Chondrocyte (in vitro differentiated cells): ENCODE data around the gene DIP2C. TPM values are rescaled to one million over a fixed set of nuclear protein-coding genes. Genes with fewer than 3 reads are reported as not detected.

Source experiments
- DNase-seq: peaks from one replicate; pipeline ENCODE4 v3.0.0; 2021; ENCODE audit warnings: mixed read lengths, low spot score
- H3K27ac Mint-ChIP-seq: one replicate; pipeline ENCODE4 v1.8.0; 2021; ENCODE audit warnings: mild to moderate bottlenecking, moderate library complexity, mixed read lengths; ENCODE audit not compliant: unreplicated experiment
- H3K27me3 Mint-ChIP-seq: 2 replicates; pipeline ENCODE4 v1.8.0; 2021; ENCODE audit warnings: low read depth, mixed read lengths
- H3K36me3 Mint-ChIP-seq: 2 replicates; pipeline ENCODE4 v1.8.0; 2021; ENCODE audit warnings: low read depth, mixed read lengths
- H3K4me1 Mint-ChIP-seq: 2 replicates; pipeline ENCODE4 v1.8.0; 2021; ENCODE audit warnings: low read depth, mild to moderate bottlenecking, mixed read lengths
- H3K4me3 Mint-ChIP-seq: one replicate; pipeline ENCODE4 v1.8.0; 2021; ENCODE audit warnings: mild to moderate bottlenecking, moderate library complexity, mixed read lengths; ENCODE audit not compliant: unreplicated experiment
- H3K9me3 Mint-ChIP-seq: 2 replicates; pipeline ENCODE4 v1.8.0; 2021; ENCODE audit warnings: low read depth, mixed read lengths
- total RNA-seq: library from RNA; stranded (reverse); gene quantifications from 3 replicates; pipeline ENCODE4 v1.2.1, GENCODE V29; 2021
- TF ChIP-seq, protein P1 (sequence below): fragments of 200-600 bp; sonication (generic); IDR thresholded peaks from 2 replicates; pipeline ENCODE4 v1.5.0; 2021; ENCODE audit warnings: antibody characterized with exemption, mild to moderate bottlenecking, moderate library complexity

The DIP2C gene
- total RNA-seq, 1 donor from 2014 or later, result 47.9 TPM

DNA sequence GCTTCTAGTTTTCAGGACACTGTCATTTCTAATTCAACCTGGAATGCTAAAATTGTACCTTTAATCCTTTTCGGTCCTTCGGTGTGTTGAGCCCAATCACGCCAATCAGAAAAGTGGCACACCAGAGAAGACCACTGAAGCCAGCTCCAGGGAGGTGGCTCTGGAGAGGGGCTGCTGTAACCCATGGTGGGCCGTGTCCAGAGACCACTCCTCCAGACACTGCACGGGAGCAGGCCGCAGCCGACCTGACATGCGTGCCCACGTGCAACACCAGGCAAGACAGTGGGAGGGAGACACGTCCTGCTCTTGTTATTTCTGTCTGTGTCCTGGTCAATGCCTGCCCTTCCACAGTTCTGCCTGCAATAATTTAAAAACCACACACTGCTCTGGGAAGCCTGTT lies 308.1 kb downstream of the DIP2C start:
- Mint-ChIP-seq H3K9me3 (peaks cover 3% of the 10 kb centered on the region), H3K4me3 (no peak overlapping the region), H3K27ac (no peak overlapping the region), H3K4me1 (peaks cover 31% of the 10 kb centered on the region), H3K36me3 (peaks cover 43% of the 10 kb centered on the region), H3K27me3 (no peaks in the 10 kb centered on the region)
- TF ChIP-seq, protein P1, sequence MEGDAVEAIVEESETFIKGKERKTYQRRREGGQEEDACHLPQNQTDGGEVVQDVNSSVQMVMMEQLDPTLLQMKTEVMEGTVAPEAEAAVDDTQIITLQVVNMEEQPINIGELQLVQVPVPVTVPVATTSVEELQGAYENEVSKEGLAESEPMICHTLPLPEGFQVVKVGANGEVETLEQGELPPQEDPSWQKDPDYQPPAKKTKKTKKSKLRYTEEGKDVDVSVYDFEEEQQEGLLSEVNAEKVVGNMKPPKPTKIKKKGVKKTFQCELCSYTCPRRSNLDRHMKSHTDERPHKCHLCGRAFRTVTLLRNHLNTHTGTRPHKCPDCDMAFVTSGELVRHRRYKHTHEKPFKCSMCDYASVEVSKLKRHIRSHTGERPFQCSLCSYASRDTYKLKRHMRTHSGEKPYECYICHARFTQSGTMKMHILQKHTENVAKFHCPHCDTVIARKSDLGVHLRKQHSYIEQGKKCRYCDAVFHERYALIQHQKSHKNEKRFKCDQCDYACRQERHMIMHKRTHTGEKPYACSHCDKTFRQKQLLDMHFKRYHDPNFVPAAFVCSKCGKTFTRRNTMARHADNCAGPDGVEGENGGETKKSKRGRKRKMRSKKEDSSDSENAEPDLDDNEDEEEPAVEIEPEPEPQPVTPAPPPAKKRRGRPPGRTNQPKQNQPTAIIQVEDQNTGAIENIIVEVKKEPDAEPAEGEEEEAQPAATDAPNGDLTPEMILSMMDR, result no peak
- DNase-seq, result no peak

DNA sequence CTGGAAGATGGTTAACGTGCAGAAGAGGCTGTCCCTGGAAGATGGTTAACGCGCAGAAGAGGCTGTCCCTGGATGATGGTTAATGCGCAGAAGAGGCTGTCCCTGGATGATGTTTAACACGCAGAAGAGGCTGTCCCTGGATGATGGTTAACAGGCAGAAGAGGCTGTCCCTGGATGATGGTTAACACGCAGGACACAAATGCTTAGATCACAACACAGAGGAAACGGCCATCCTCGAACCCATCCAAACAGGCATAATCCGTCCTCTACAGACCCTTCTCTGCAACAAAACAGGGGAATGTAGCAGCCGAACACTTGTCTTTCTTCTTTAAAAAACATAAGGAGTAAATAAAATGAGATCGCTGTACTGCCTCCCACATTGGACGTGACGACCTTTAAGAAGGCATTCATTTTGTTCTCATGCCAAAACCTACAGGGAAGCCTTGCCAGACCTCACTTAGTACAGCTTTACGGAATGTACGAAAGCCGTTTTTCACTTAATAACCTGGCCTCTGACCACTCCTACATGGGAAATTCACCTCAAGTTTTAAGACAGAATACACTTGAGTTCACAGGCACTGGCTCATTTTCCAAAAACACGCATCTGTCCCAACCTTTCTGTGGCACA lies 309.0 kb downstream of the DIP2C start:
- peaks cover 8% of the 10 kb centered on the region for H3K9me3 Mint-ChIP-seq
- peaks cover 40% of the 10 kb centered on the region for H3K36me3 Mint-ChIP-seq
- H3K27ac Mint-ChIP-seq, result peak overlapping the region; percentile 51
- H3K27me3 Mint-ChIP-seq, result no peaks in the 10 kb centered on the region
- no peak overlapping the region for H3K4me3 Mint-ChIP-seq
- peaks cover 35% of the 10 kb centered on the region for H3K4me1 Mint-ChIP-seq
- DNase-seq, result no peak
- TF ChIP-seq, protein P1, result no peak

DNA sequence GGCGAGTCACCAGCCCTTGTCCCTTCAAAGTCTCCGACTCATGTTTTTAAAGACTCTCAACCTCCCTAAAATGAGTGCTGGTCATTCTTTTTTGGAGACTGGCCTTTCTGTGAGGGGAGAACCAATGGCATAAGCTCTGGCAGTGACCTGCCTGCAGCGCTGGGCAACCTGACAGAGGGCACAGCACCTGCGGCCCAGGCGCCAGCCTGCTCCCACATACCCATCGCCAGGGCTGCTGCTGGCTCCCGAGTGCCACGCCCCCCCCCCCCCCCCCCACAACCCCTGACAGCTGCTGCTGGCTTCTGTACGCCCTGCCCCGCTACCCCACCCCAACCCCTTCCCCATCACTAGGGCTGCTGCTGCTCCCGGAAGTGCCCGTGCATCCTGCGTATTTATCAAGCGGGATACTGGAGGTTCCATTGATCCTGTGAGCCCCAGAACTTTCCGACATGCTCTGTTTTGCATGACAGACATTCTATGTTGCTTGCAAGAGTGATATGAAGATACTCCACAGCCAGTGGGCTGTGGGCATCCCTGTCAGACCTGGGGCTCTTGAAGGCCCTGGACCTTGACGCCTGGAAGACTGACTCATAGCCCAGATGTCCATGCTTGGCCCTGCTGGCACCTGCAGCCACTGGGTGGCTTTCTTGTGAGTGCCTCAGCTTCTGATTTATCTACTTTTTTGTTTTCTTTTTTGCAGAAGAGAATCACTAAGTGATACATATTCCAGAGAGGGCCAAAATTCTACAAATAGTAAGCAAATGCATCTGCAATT lies 310.4 kb downstream of the DIP2C start:
- H3K4me1 Mint-ChIP-seq, result peaks cover 48% of the 10 kb centered on the region
- no peak for DNase-seq

DNA sequence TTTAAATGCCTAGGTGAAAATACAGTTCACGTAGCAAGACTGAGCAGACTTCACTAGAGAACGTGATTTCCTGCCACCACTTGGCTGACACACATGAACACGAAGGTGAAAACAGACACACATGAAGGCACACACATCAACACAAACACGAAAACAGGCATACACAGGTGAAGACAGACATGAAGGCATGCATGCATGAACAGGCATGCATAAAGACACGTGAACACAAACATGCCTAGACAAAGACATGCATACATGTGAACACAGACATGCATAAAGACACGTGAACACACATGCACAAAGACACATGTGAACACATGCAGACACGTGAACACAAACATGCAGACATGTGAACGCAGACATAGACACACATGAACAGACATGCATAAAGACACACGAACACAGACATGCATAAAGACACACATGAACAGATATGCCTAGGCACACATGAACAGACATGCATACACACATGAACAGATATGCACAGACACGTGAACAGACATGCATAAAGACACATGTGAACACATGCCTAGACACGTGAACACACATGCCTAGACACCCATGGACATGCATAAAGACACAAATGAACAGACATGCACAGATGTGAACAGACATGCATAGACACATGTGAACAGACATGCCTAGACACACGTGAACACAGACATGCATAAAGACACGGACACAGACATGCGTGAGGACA lies 311.1 kb downstream of the DIP2C start:
- TF ChIP-seq, protein P1, result no peak
- Mint-ChIP-seq H3K9me3 (peaks cover 11% of the 10 kb centered on the region), H3K4me1 (peaks cover 55% of the 10 kb centered on the region), H3K36me3 (peaks cover 38% of the 10 kb centered on the region), H3K27ac (no peak overlapping the region), H3K27me3 (no peaks in the 10 kb centered on the region), H3K4me3 (no peak overlapping the region)
- no peak for DNase-seq

More for the DNA sequence above, 310.4 kb downstream of the DIP2C start:
- H3K4me3 Mint-ChIP-seq, result no peak overlapping the region
- H3K27me3 Mint-ChIP-seq, result no peaks in the 10 kb centered on the region
- peaks cover 43% of the 10 kb centered on the region for H3K36me3 Mint-ChIP-seq
- TF ChIP-seq, protein P1, result no peak
- H3K9me3 Mint-ChIP-seq, result peaks cover 11% of the 10 kb centered on the region
- H3K27ac Mint-ChIP-seq, result no peak overlapping the region

DNA sequence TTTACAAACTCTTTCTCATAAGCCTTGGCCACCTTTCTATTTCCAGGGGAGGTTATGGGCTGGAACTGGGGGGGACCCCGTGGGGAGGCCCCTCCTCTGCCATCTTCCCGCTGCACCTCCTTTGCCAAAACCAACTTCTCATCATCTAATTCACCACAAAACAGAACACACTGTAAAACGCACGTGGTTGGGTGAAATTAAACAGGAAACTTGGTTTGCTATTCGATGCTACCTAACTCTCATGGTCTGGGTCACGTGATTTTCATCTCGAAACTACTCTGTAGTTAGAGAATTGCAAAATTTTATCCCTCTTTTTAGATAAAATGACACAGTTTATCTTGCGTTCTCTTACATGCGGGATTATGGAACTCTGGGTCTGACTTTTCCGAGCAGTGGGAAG lies 312.2 kb downstream of the DIP2C start:
- DNase-seq, result no peak
- Mint-ChIP-seq H3K36me3 (peaks cover 32% of the 10 kb centered on the region), H3K9me3 (peaks cover 11% of the 10 kb centered on the region), H3K4me1 (peaks cover 64% of the 10 kb centered on the region), H3K27me3 (no peaks in the 10 kb centered on the region), H3K4me3 (no peak overlapping the region), H3K27ac (no peak overlapping the region)
- TF ChIP-seq, protein P1, result no peak
